Gastroesophageal sphincter (tissue), 4 donors: Measurements from ENCODE around the gene WDFY3. TPM values are rescaled to one million over a fixed set of nuclear protein-coding genes. Genes with fewer than 3 reads are reported as not detected.

ENCODE experiments used
- ATAC-seq: fragments of 150-250 bp; one replicate; pipeline ENCODE4 v1.9.1; 2016; ENCODE audit warnings: mild to moderate bottlenecking, moderate library complexity
- H3K27ac ChIP-seq, 4 donors: fragments of 200-600 bp; sonication (generic) in 3 of 4; 1 replicate in 3 of 4; 2 replicates in 1 of 4; pipeline ENCODE4 v1.5.1; 2016 to 2019
- H3K27me3 ChIP-seq: fragments of 200-600 bp; sonication (generic); one replicate; pipeline ENCODE4 v1.5.1; 2019
- H3K36me3 ChIP-seq, 2 donors: fragments of 200-600 bp; sonication (generic); one replicate each; pipeline ENCODE4 v1.5.1; 2019; ENCODE audit warnings: control low read depth in 1 of 2
- H3K4me1 ChIP-seq, 3 donors: fragments of 200-600 bp; sonication (generic); 1 replicate in 2 of 3; 2 replicates in 1 of 3; pipeline ENCODE4 v1.5.1; 2016 to 2019; ENCODE audit warnings: control low read depth in 2 of 3
- H3K4me3 ChIP-seq, 2 donors: fragments of 200-600 bp; sonication (generic); one replicate each; pipeline ENCODE4 v1.5.1; 2019; ENCODE audit warnings: mild to moderate bottlenecking in 1 of 2, moderate library complexity in 1 of 2
- H3K9me3 ChIP-seq, 3 donors: fragments of 200-600 bp; sonication (generic); one replicate each; pipeline ENCODE4 v1.5.1; 2017 to 2019; ENCODE audit warnings: control low read depth in 2 of 3
- CTCF ChIP-seq, 4 experiments: fragments of 200-600 bp in 2 of 4; fragments of 450-650 bp in 2 of 4; sonication (generic) in 1 of 4; IDR thresholded peaks; one replicate each; pipeline ENCODE4 v1.5.1; 2017 to 2019; ENCODE audit warnings: antibody characterized with exemption in 4 of 4, mild to moderate bottlenecking in 2 of 4, moderate library complexity in 2 of 4
- EP300 ChIP-seq: sonication (generic); formaldehyde crosslinking; IDR thresholded peaks from one replicate; pipeline ENCODE4 v1.6.1; 2017; ENCODE audit warnings: antibody characterized with exemption, mild to moderate bottlenecking
- POLR2A ChIP-seq, 2 donors: fragments of 450-650 bp; IDR thresholded peaks; one replicate each; pipeline ENCODE4 v1.6.1; 2017; ENCODE audit warnings: antibody characterized with exemption in 2 of 2, mild to moderate bottlenecking in 2 of 2, moderate library complexity in 1 of 2
- POLR2AphosphoS5 ChIP-seq: sonication (generic); formaldehyde crosslinking; IDR thresholded peaks from one replicate; pipeline ENCODE4 v1.6.1; 2017; ENCODE audit warnings: antibody characterized with exemption
- whole genome bisulfite sequencing, 2 donors: methylation state at CpG; one replicate each; pipeline ENCODE4 v1.1.5; 2018; ENCODE audit warnings: low coverage in 1 of 2; 5-methylcytosine and 5-hydroxymethylcytosine counted together
- total RNA-seq, 4 donors: library from RNA; depleted of rRNA; stranded (reverse); fragments of >200 nt; gene quantifications; one replicate each; pipeline ENCODE4 v1.1.0, GENCODE V29; 2016

Gene WDFY3
- total RNA-seq, 4 donors from 2014 or later, result 76.7 to 140 (median 90.1) TPM

DNA sequence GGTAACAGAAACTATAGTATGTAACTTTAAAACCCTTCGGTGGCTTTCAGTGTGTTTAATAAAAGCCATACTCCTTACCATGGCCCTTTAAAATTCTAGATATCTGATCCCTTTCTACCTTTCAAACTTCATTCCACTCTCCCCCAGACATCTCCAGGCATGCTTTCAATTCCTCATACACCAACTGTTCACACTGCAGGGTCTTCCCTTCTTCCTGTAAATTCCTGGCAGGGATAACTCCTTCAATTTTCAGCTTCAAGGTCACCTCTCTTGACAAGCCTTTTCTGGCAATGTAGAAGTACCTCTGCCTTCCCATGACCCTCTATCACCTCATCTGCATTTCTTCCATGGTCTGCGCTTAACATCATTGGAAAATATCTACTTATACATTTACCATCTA lies 60.8 kb downstream of the WDFY3 start:
- no peaks in the 10 kb centered on the region for H3K27me3 ChIP-seq
- no peak for ATAC-seq
- WGBS, 2 donors, result 92 to 100% methylated on average over 1 to 2 of the region's 2 CpGs
- no peak for TF ChIP-seq POLR2AphosphoS5
- TF ChIP-seq CTCF (IDR thresholded peaks at IDR 0.05), result no peak
- H3K4me1 ChIP-seq, result peaks cover 0 to 7% (median 0%) of the 10 kb centered on the region in 3 donors
- no peak overlapping the region for H3K27ac ChIP-seq
- H3K9me3 ChIP-seq, result no peaks in the 10 kb centered on the region
- peaks cover 0 to 6% of the 10 kb centered on the region in 2 donors for H3K36me3 ChIP-seq
- no peak overlapping the region for H3K4me3 ChIP-seq

- Histone ChIP-seq H3K9me3 (no peaks in the 10 kb centered on the region), H3K4me3 (no peak overlapping the region), H3K4me1 (no peaks in the 10 kb centered on the region), H3K27me3 (no peaks in the 10 kb centered on the region), H3K27ac (no peak overlapping the region), H3K36me3 (peaks cover 0 to 6% of the 10 kb centered on the region in 2 donors)
- WGBS, 2 donors, result 89 to 93% methylated on average over 3 of the region's 3 CpGs
- no peak for TF ChIP-seq EP300
- no peak for TF ChIP-seq CTCF (IDR thresholded peaks at IDR 0.05)
- TF ChIP-seq POLR2AphosphoS5, result no peak
- TF ChIP-seq POLR2A (IDR thresholded peaks at IDR 0.05), result no peak
- no peak for ATAC-seq
Observed at GRCh38 chr4:84901740-84902281, 64.7 kb downstream of the WDFY3 start.

- no peak overlapping the region for H3K4me3 ChIP-seq
- H3K27me3 ChIP-seq, result no peaks in the 10 kb centered on the region
- peaks cover 0 to 8% of the 10 kb centered on the region in 2 donors for H3K36me3 ChIP-seq
- no peak for TF ChIP-seq EP300
- no peak for TF ChIP-seq CTCF (IDR thresholded peaks at IDR 0.05)
- TF ChIP-seq POLR2AphosphoS5, result no peak
- no peak for TF ChIP-seq POLR2A (IDR thresholded peaks at IDR 0.05)
- ATAC-seq, result no peak
- no peak overlapping the region for H3K27ac ChIP-seq
- 87 to 100% methylated on average over 1 to 3 of the region's 3 CpGs for WGBS, 2 donors
- no peaks in the 10 kb centered on the region for H3K4me1 ChIP-seq
- no peaks in the 10 kb centered on the region for H3K9me3 ChIP-seq
Observed at GRCh38 chr4:84901173-84901572, 65.3 kb downstream of the WDFY3 start.

- no peaks in the 10 kb centered on the region for H3K9me3 ChIP-seq
- H3K36me3 ChIP-seq, result peaks cover 0 to 18% of the 10 kb centered on the region in 2 donors
- H3K27ac ChIP-seq, result no peak overlapping the region
- H3K4me1 ChIP-seq, result no peaks in the 10 kb centered on the region
- no peak for ATAC-seq
- 91 to 100% methylated on average over 2 to 3 of the region's 3 CpGs for WGBS, 2 donors
- TF ChIP-seq POLR2A (IDR thresholded peaks at IDR 0.05) (no peak), POLR2AphosphoS5 (no peak), CTCF (IDR thresholded peaks at IDR 0.05) (no peak)
- no peaks in the 10 kb centered on the region for H3K27me3 ChIP-seq
- no peak overlapping the region for H3K4me3 ChIP-seq
Observed at GRCh38 chr4:84899616-84900015, 66.9 kb downstream of the WDFY3 start.

DNA sequence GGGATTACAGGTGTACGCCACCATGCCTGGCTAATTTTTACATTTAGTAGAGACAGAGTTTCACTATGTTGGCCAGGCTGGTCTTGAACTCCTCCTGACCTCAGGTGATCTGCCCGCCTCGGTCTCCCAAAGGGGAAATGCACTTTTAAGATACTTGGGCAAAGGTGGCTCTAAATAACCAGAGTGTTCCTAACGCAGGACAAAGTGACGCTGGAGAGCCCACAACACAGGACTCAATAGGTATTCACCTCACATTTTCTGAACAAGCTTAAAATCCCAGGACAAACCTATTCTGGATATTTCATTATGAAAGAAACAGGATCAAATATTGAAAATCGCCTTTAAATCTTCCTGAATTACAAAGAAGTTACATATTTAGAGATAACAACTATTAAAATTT lies 69.0 kb downstream of the WDFY3 start:
- ATAC-seq, result no peak
- WGBS, 2 donors, result 99 to 100% methylated on average over 2 to 3 of the region's 6 CpGs
- Histone ChIP-seq H3K4me1 (peaks cover 0 to 6% (median 0%) of the 10 kb centered on the region in 3 donors), H3K36me3 (peaks cover 0 to 25% of the 10 kb centered on the region in 2 donors), H3K9me3 (no peaks in the 10 kb centered on the region), H3K27ac (no peak overlapping the region), H3K4me3 (no peak overlapping the region), H3K27me3 (no peaks in the 10 kb centered on the region)
- TF ChIP-seq POLR2A (IDR thresholded peaks at IDR 0.05) (no peak), EP300 (no peak), POLR2AphosphoS5 (no peak), CTCF (IDR thresholded peaks at IDR 0.05) (no peak)
